Heart left ventricle (tissue), 16 donors: ENCODE data around the gene ADGRB3. TPM values are rescaled to one million over a fixed set of nuclear protein-coding genes. Genes with fewer than 3 reads are reported as not detected.

ENCODE experiments used
- ATAC-seq, 4 donors: fragments of 200-7000 bp; cut with Tn5 transposase; one replicate each; pipeline ENCODE4 v1.9.1; 2020 to 2022; ENCODE audit warnings: moderate library complexity in 4 of 4, mild to moderate bottlenecking in 3 of 4, moderate number of reproducible peaks in 1 of 4
- DNase-seq, 5 donors: peaks; one replicate each; pipeline ENCODE4 v3.0.0-alpha.2; 2020
- H3K27ac ChIP-seq, 12 donors: fragments of 200-600 bp; sonication (generic) in 4 of 12; one replicate each; pipeline versions ENCODE4 v1.5.0 to v1.8.0; 2016 to 2022; ENCODE audit warnings: mild to moderate bottlenecking in 2 of 12
- H3K27me3 ChIP-seq, 9 donors: fragments of 200-600 bp; sonication (generic) in 2 of 9; one replicate each; pipeline versions ENCODE4 v1.5.1 to v1.8.0; 2016 to 2022; ENCODE audit warnings: mild to moderate bottlenecking in 3 of 9
- H3K36me3 ChIP-seq, 9 donors: fragments of 200-600 bp; sonication (generic) in 2 of 9; one replicate each; pipeline versions ENCODE4 v1.5.0 to v1.8.0; 2018 to 2022; ENCODE audit warnings: mild to moderate bottlenecking in 2 of 9
- H3K4me1 ChIP-seq, 12 donors: fragments of 200-600 bp; sonication (generic) in 4 of 12; one replicate each; pipeline versions ENCODE4 v1.5.0 to v1.8.0; 2016 to 2022; ENCODE audit warnings: mild to moderate bottlenecking in 3 of 12
- H3K4me3 ChIP-seq, 12 donors: fragments of 200-600 bp; sonication (generic) in 4 of 12; one replicate each; pipeline versions ENCODE4 v1.5.0 to v1.8.0; 2017 to 2022; ENCODE audit warnings: mild to moderate bottlenecking in 9 of 12, moderate library complexity in 4 of 12
- H3K9me3 ChIP-seq, 12 donors: fragments of 200-600 bp; sonication (generic) in 4 of 12; one replicate each; pipeline versions ENCODE4 v1.5.0 to v1.8.0; 2016 to 2022; ENCODE audit warnings: mild to moderate bottlenecking in 1 of 12
- CTCF ChIP-seq, 12 donors: fragments of 200-600 bp; sonication (generic) in 4 of 12; IDR thresholded peaks; one replicate each; pipeline versions ENCODE4 v1.5.0 to v1.8.0; 2018 to 2022; ENCODE audit warnings: antibody characterized with exemption in 12 of 12, mild to moderate bottlenecking in 5 of 12
- POLR2A ChIP-seq, 2 donors: fragments of 450-650 bp; IDR thresholded peaks; one replicate each; pipeline ENCODE4 v1.6.1; 2017; ENCODE audit warnings: antibody characterized with exemption in 2 of 2, mild to moderate bottlenecking in 2 of 2, moderate library complexity in 2 of 2
- WGBS, 4 donors: extraction: QIAGEN DNeasy Blood & Tissue Kit in 2 of 4; methylation state at CpG; one replicate each; pipeline versions ENCODE4 v1.1.5 to v1.1.7; 2013 to 2018; 5-methylcytosine and 5-hydroxymethylcytosine counted together
- intact Hi-C, 10 donors: fragments of 100-400 bp; cut with DNase I; formaldehyde crosslinking; loops; one replicate each; pipeline versions ENCODE4 v1.11.1 to v1.14.2; 2022
- polyA plus RNA-seq, 2 donors: library from polyadenylated mRNA; stranded (reverse); fragments of 200-250 nt; gene quantifications; one replicate each; pipeline ENCODE4 v1.2.3, GENCODE V29; 2013
- total RNA-seq, 9 donors: library from RNA; depleted of rRNA in 2 of 9; stranded (reverse); fragments of >200 nt in 2 of 9; fragmentation: NEBNext Ultra II Directional in 3 of 9; extraction: Animal tissue kit (Norgen Biotek cat#: 25700) in 3 of 9; gene quantifications; one replicate each; pipeline versions ENCODE4 v1.1.0 to v1.2.4, GENCODE V29; 2016 to 2023
- donor health status: ischemic (EF 13 %, LVEDD 7.1; RV severe dilation, severe dysfunction).
- donor health status: healthy with polysubstance abuse.
- donor health status: DM: no; HTN: yes; CAD: no.
- donor health status: DM: no; HTN: no; CAD: no.
- donor health status: ischemic (EF 25% LVEDD 6.9; RV normal size, moderate dysfunction).
- donor health status: ischemic (EF 25% LVEDD 5.7; RV mildly dilated, moderate dysfunction).
- donor health status: healthy.
- donor health status: DM: yes; HTN: yes; CAD: no.
- donor health status: ischemic (EF 35%, LVEDD 5.7; RV mildly dilated, moderate dysfunction).
- donor health status: nonischemic (EF 11% LVEDD 7.7; RV severe dilation, severe dysfunction).
- donor health status: DM: yes; HTN: yes; CAD: no.
- donor health status: PGD.
- donor health status: ischemic (EF 29% LVEDD 5.4; RV normal size, mild dysfunction).
- donor health status: nonischemic (EF 23%, LVEDD 6.1; RV moderate dilation, normal function).

The ADGRB3 gene
- total and polyA plus RNA-seq, 11 donors, result 0.51 to 2.5 (median 1.1) TPM

GRCh38 chr6:69261010-69261409, 625.9 kb downstream of the ADGRB3 start:
- DNase-seq (no peak), ATAC-seq (no peak)
- WGBS, 4 donors, result 68 to 93% (median 86%) methylated on average over 2 of the region's 2 CpGs
- TF ChIP-seq POLR2A (IDR thresholded peaks at IDR 0.05), result no peak
- no peak for TF ChIP-seq CTCF (IDR thresholded peaks at IDR 0.05)
- H3K4me1 ChIP-seq, result no peaks in the 10 kb centered on the region
- H3K36me3 ChIP-seq, result no peaks in the 10 kb centered on the region
- H3K4me3 ChIP-seq, result no peak overlapping the region
- no peaks in the 10 kb centered on the region for H3K9me3 ChIP-seq
- H3K27me3 ChIP-seq, result no peaks in the 10 kb centered on the region
- intact Hi-C loops, result no loop called here
- no peak overlapping the region for H3K27ac ChIP-seq

GRCh38 chr6:69263297-69263696, 628.2 kb downstream of the ADGRB3 start:
- no peak overlapping the region for H3K27ac ChIP-seq
- H3K9me3 ChIP-seq, result no peaks in the 10 kb centered on the region
- no peaks in the 10 kb centered on the region for H3K27me3 ChIP-seq
- H3K4me3 ChIP-seq, result no peak overlapping the region
- TF ChIP-seq CTCF (IDR thresholded peaks at IDR 0.05) (no peak), POLR2A (IDR thresholded peaks at IDR 0.05) (no peak)
- intact Hi-C loops, result no loop called here
- no peak for ATAC-seq
- DNase-seq, result no peak
- H3K36me3 ChIP-seq, result no peaks in the 10 kb centered on the region
- no peaks in the 10 kb centered on the region for H3K4me1 ChIP-seq
- WGBS, 4 donors, result 76 to 93% (median 79%) methylated on average over 2 of the region's 2 CpGs

- intact Hi-C loops, result no loop called here
- ATAC-seq (no peak), DNase-seq (no peak)
- Histone ChIP-seq H3K9me3 (no peaks in the 10 kb centered on the region), H3K27me3 (no peaks in the 10 kb centered on the region), H3K4me3 (no peak overlapping the region), H3K4me1 (no peaks in the 10 kb centered on the region), H3K27ac (no peak overlapping the region), H3K36me3 (no peaks in the 10 kb centered on the region)
- 56 to 70% (median 61%) methylated on average over 2 of the region's 2 CpGs for WGBS, 4 donors
- no peak for TF ChIP-seq POLR2A (IDR thresholded peaks at IDR 0.05)
- no peak for TF ChIP-seq CTCF (IDR thresholded peaks at IDR 0.05)
Observed at GRCh38 chr6:69265090-69265489, 630.0 kb downstream of the ADGRB3 start.

- TF ChIP-seq CTCF (IDR thresholded peaks at IDR 0.05) (no peak), POLR2A (IDR thresholded peaks at IDR 0.05) (no peak)
- DNase-seq (no peak), ATAC-seq (no peak)
- no peak overlapping the region for H3K4me3 ChIP-seq
- no peak overlapping the region for H3K27ac ChIP-seq
- H3K27me3 ChIP-seq, result no peaks in the 10 kb centered on the region
- no peaks in the 10 kb centered on the region for H3K4me1 ChIP-seq
- H3K9me3 ChIP-seq, result no peaks in the 10 kb centered on the region
- 56 to 78% (median 67%) methylated on average over 1 of the region's 1 CpG for WGBS, 4 donors
- intact Hi-C loops, result no loop called here
- H3K36me3 ChIP-seq, result no peaks in the 10 kb centered on the region
Observed at GRCh38 chr6:69265706-69266105, 630.6 kb downstream of the ADGRB3 start.
